Measurements from ENCODE around the gene ANKDD1A. TPM values are rescaled to one million over a fixed set of nuclear protein-coding genes. Genes with fewer than 3 reads are reported as not detected.

ANKDD1A gene
- total RNA-seq, 1 donor from 2014 or later = 3.2 TPM

- H3K4me3 ChIP-seq (ENCODE audit: low read depth, low read length) = no peak overlapping the region
- no peaks in the 10 kb centered on the region for H3K36me3 ChIP-seq (ENCODE audit: control insufficient read depth, insufficient read depth, low read length)
- FAIRE-seq = no peak
- H3K27me3 ChIP-seq (ENCODE audit: control insufficient read depth, insufficient read depth, low read length) = no peaks in the 10 kb centered on the region
- TF ChIP-seq CTCF (IDR thresholded peaks at IDR 0.05; ENCODE audit: insufficient read depth, low read length, severe bottlenecking) = no peak
- no peak for DNase-seq (ENCODE audit: low read depth)
Measured at GRCh38 chr15:64950888-64951287, 39.2 kb downstream of the ANKDD1A start.

- H3K36me3 ChIP-seq (ENCODE audit: control insufficient read depth, insufficient read depth, low read length) = no peaks in the 10 kb centered on the region
- DNase-seq (ENCODE audit: low read depth) = no peak
- TF ChIP-seq CTCF (IDR thresholded peaks at IDR 0.05; ENCODE audit: insufficient read depth, low read length, severe bottlenecking) = no peak
- no peaks in the 10 kb centered on the region for H3K27me3 ChIP-seq (ENCODE audit: control insufficient read depth, insufficient read depth, low read length)
- no peak overlapping the region for H3K4me3 ChIP-seq (ENCODE audit: low read depth, low read length)
- FAIRE-seq = no peak
Measured at GRCh38 chr15:64951777-64952418, 40.2 kb downstream of the ANKDD1A start.

- TF ChIP-seq CTCF (IDR thresholded peaks at IDR 0.05; ENCODE audit: insufficient read depth, low read length, severe bottlenecking) = no peak
- no peak for FAIRE-seq
Measured at GRCh38 chr15:64954395-64954794, 42.7 kb downstream of the ANKDD1A start.

GRCh38 chr15:64959128-64959527 lies 47.4 kb downstream of the ANKDD1A start:
- no peak for TF ChIP-seq CTCF (IDR thresholded peaks at IDR 0.05; ENCODE audit: insufficient read depth, low read length, severe bottlenecking)
- no peaks in the 10 kb centered on the region for H3K27me3 ChIP-seq (ENCODE audit: control insufficient read depth, insufficient read depth, low read length)
- H3K36me3 ChIP-seq (ENCODE audit: control insufficient read depth, insufficient read depth, low read length) = peaks cover 8% of the 10 kb centered on the region
- FAIRE-seq (no peak), DNase-seq (ENCODE audit: low read depth) (no peak)
- no peak overlapping the region for H3K4me3 ChIP-seq (ENCODE audit: low read depth, low read length)

More at GRCh38 chr15:64954395-64954794, 42.7 kb downstream of the ANKDD1A start:
- Histone ChIP-seq H3K36me3 (ENCODE audit: control insufficient read depth, insufficient read depth, low read length) (no peaks in the 10 kb centered on the region), H3K27me3 (ENCODE audit: control insufficient read depth, insufficient read depth, low read length) (no peaks in the 10 kb centered on the region), H3K4me3 (ENCODE audit: low read depth, low read length) (no peak overlapping the region)
- DNase-seq (ENCODE audit: low read depth) = no peak

- peaks cover 12% of the 10 kb centered on the region for H3K36me3 ChIP-seq (ENCODE audit: control insufficient read depth, insufficient read depth, low read length)
- no peaks in the 10 kb centered on the region for H3K27me3 ChIP-seq (ENCODE audit: control insufficient read depth, insufficient read depth, low read length)
- no peak for FAIRE-seq
- DNase-seq (ENCODE audit: low read depth) = no peak
- TF ChIP-seq CTCF (IDR thresholded peaks at IDR 0.05; ENCODE audit: insufficient read depth, low read length, severe bottlenecking) = no peak
- no peak overlapping the region for H3K4me3 ChIP-seq (ENCODE audit: low read depth, low read length)
Measured at GRCh38 chr15:64960153-64960552, 48.5 kb downstream of the ANKDD1A start.

- H3K4me3 ChIP-seq (ENCODE audit: low read depth, low read length) = no peak overlapping the region
- DNase-seq (ENCODE audit: low read depth) (no peak), FAIRE-seq (no peak)
- no peaks in the 10 kb centered on the region for H3K27me3 ChIP-seq (ENCODE audit: control insufficient read depth, insufficient read depth, low read length)
- no peak for TF ChIP-seq CTCF (IDR thresholded peaks at IDR 0.05; ENCODE audit: insufficient read depth, low read length, severe bottlenecking)
- H3K36me3 ChIP-seq (ENCODE audit: control insufficient read depth, insufficient read depth, low read length) = peaks cover 13% of the 10 kb centered on the region
Measured at GRCh38 chr15:64961013-64961412, 49.3 kb downstream of the ANKDD1A start.

Data from bronchial epithelial cell (primary cell).